GM12801 (cell line): ENCODE measurements around the gene LMBRD2.

Experiments used
- CTCF ChIP-seq: IDR thresholded peaks from one replicate; pipeline ENCODE4 v1.5.1; 2011; ENCODE audit warnings: control low read depth; ENCODE audit not compliant: insufficient read length; ENCODE audit errors: extremely low read depth

The LMBRD2 gene

GRCh38 chr5:36054647-36055046 is 97.0 kb downstream of the LMBRD2 start:
- no peak for TF ChIP-seq CTCF

GRCh38 chr5:36052538-36052937 is 99.1 kb downstream of the LMBRD2 start:
- TF ChIP-seq CTCF = no peak

- no peak for TF ChIP-seq CTCF
Measured at GRCh38 chr5:36049949-36050348, 101.7 kb downstream of the LMBRD2 start.
